ENCODE data around the gene GALNT14.

Gene GALNT14

DNA sequence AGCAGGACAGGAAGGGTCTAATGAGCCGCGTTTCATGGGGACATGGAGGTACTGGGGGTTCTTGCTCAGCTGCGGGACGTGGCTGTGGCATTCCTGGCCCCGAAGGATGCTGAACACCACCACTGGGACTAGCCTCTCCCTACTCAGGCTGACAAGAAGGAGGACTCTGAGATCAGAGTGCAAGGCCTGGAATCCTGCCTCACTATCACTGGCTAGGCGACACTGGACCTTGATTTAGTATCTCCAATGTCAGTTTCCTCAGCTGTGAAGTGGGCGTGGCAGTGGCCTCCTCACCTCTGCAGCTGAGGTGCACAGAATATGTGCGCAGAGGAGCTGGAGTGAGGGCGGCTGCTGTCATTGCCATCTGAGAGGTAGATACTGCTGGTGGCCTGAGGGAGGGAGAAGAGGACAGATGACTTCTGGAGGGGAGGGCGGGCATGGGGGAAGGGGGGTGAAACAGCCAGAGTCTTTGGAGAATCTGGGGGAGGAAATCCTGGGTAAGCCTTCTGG lies 173.2 kb downstream of the GALNT14 start:
- no peak for TF ChIP-seq BACH2 (CRISPR knock-in tag; IDR thresholded peaks at IDR 0.05; ENCODE audit: borderline replicate concordance)
- TF ChIP-seq, protein P1, sequence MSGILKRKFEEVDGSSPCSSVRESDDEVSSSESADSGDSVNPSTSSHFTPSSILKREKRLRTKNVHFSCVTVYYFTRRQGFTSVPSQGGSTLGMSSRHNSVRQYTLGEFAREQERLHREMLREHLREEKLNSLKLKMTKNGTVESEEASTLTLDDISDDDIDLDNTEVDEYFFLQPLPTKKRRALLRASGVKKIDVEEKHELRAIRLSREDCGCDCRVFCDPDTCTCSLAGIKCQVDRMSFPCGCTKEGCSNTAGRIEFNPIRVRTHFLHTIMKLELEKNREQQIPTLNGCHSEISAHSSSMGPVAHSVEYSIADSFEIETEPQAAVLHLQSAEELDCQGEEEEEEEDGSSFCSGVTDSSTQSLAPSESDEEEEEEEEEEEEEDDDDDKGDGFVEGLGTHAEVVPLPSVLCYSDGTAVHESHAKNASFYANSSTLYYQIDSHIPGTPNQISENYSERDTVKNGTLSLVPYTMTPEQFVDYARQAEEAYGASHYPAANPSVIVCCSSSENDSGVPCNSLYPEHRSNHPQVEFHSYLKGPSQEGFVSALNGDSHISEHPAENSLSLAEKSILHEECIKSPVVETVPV (CRISPR knock-in tag; IDR thresholded peaks at IDR 0.05): no peak
- TF ChIP-seq, protein P2, sequence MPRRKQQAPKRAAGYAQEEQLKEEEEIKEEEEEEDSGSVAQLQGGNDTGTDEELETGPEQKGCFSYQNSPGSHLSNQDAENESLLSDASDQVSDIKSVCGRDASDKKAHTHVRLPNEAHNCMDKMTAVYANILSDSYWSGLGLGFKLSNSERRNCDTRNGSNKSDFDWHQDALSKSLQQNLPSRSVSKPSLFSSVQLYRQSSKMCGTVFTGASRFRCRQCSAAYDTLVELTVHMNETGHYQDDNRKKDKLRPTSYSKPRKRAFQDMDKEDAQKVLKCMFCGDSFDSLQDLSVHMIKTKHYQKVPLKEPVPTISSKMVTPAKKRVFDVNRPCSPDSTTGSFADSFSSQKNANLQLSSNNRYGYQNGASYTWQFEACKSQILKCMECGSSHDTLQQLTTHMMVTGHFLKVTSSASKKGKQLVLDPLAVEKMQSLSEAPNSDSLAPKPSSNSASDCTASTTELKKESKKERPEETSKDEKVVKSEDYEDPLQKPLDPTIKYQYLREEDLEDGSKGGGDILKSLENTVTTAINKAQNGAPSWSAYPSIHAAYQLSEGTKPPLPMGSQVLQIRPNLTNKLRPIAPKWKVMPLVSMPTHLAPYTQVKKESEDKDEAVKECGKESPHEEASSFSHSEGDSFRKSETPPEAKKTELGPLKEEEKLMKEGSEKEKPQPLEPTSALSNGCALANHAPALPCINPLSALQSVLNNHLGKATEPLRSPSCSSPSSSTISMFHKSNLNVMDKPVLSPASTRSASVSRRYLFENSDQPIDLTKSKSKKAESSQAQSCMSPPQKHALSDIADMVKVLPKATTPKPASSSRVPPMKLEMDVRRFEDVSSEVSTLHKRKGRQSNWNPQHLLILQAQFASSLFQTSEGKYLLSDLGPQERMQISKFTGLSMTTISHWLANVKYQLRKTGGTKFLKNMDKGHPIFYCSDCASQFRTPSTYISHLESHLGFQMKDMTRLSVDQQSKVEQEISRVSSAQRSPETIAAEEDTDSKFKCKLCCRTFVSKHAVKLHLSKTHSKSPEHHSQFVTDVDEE (CRISPR knock-in tag; IDR thresholded peaks at IDR 0.05): no peak
- TF ChIP-seq, protein P3, sequence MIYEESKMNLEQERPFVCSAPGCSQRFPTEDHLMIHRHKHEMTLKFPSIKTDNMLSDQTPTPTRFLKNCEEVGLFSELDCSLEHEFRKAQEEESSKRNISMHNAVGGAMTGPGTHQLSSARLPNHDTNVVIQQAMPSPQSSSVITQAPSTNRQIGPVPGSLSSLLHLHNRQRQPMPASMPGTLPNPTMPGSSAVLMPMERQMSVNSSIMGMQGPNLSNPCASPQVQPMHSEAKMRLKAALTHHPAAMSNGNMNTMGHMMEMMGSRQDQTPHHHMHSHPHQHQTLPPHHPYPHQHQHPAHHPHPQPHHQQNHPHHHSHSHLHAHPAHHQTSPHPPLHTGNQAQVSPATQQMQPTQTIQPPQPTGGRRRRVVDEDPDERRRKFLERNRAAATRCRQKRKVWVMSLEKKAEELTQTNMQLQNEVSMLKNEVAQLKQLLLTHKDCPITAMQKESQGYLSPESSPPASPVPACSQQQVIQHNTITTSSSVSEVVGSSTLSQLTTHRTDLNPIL (CRISPR knock-in tag; IDR thresholded peaks at IDR 0.05; ENCODE audit: low read depth): no peak
- no peak for TF ChIP-seq PPARA (CRISPR knock-in tag; IDR thresholded peaks at IDR 0.05; ENCODE audit: borderline replicate concordance)
- no peak for TF ChIP-seq ARNTL (CRISPR knock-in tag; IDR thresholded peaks at IDR 0.05; ENCODE audit: borderline replicate concordance, low read depth)
- no peak for TF ChIP-seq ZC3H10 (CRISPR knock-in tag; IDR thresholded peaks at IDR 0.05)
- TF ChIP-seq TOX (CRISPR knock-in tag; IDR thresholded peaks at IDR 0.05; ENCODE audit: borderline replicate concordance): no peak
- no peak for TF ChIP-seq OSR1 (CRISPR knock-in tag; IDR thresholded peaks at IDR 0.05)
- TF ChIP-seq, protein P4, sequence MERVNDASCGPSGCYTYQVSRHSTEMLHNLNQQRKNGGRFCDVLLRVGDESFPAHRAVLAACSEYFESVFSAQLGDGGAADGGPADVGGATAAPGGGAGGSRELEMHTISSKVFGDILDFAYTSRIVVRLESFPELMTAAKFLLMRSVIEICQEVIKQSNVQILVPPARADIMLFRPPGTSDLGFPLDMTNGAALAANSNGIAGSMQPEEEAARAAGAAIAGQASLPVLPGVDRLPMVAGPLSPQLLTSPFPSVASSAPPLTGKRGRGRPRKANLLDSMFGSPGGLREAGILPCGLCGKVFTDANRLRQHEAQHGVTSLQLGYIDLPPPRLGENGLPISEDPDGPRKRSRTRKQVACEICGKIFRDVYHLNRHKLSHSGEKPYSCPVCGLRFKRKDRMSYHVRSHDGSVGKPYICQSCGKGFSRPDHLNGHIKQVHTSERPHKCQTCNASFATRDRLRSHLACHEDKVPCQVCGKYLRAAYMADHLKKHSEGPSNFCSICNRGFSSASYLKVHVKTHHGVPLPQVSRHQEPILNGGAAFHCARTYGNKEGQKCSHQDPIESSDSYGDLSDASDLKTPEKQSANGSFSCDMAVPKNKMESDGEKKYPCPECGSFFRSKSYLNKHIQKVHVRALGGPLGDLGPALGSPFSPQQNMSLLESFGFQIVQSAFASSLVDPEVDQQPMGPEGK (CRISPR knock-in tag; IDR thresholded peaks at IDR 0.05; ENCODE audit: borderline replicate concordance): no peak
- TF ChIP-seq ZFP3 (CRISPR knock-in tag; IDR thresholded peaks at IDR 0.05): no peak
- TF ChIP-seq CSDC2 (CRISPR knock-in tag; IDR thresholded peaks at IDR 0.05): no peak
- no peak for TF ChIP-seq ZNF70 (CRISPR knock-in tag; IDR thresholded peaks at IDR 0.05)
- TF ChIP-seq GLIS3 (CRISPR knock-in tag; IDR thresholded peaks at IDR 0.05): no peak
- no peak for TF ChIP-seq ISL1 (CRISPR knock-in tag; IDR thresholded peaks at IDR 0.05)
- no peak for TF ChIP-seq ZFP30 (CRISPR knock-in tag; IDR thresholded peaks at IDR 0.05)
- no peak for TF ChIP-seq RARB (CRISPR knock-in tag; IDR thresholded peaks at IDR 0.05)
- TF ChIP-seq SNAI2 (CRISPR knock-in tag; IDR thresholded peaks at IDR 0.05): no peak
- no peak for ATAC-seq

DNA sequence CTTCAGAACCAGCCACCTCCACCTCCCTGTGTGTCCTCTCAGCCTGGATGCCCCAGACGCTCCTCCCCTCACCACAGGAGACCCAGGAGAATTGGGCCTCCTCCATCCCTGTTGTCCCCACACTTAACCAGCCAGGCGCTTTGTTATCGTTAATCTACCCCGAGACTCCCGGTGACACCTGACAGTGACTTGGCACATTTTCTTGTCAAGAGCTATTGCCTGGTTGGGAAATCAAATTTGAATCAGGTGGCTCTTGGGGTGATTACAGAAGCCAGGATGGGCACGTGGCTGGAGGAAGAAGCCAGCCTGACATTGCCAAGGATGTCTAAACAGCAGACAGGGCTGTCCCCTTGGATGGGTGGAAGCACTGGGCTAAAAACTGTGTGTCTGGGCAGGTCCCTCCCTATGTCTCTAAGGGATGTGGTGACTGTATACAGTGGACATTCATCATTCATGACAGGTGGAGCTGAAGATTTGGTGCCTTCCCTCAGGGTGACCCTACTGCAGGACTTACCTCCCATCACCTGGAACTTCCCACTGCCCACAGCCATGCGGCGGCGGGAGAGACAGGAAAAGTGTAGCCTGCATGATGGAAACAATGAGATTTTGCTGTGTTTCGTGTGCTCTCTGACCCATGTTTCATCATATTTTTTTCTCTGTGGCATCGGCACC lies 173.8 kb downstream of the GALNT14 start:
- no peak for TF ChIP-seq ZFP3 (CRISPR knock-in tag; IDR thresholded peaks at IDR 0.05)
- TF ChIP-seq ZC3H10 (CRISPR knock-in tag; IDR thresholded peaks at IDR 0.05): no peak
- TF ChIP-seq, protein P5, sequence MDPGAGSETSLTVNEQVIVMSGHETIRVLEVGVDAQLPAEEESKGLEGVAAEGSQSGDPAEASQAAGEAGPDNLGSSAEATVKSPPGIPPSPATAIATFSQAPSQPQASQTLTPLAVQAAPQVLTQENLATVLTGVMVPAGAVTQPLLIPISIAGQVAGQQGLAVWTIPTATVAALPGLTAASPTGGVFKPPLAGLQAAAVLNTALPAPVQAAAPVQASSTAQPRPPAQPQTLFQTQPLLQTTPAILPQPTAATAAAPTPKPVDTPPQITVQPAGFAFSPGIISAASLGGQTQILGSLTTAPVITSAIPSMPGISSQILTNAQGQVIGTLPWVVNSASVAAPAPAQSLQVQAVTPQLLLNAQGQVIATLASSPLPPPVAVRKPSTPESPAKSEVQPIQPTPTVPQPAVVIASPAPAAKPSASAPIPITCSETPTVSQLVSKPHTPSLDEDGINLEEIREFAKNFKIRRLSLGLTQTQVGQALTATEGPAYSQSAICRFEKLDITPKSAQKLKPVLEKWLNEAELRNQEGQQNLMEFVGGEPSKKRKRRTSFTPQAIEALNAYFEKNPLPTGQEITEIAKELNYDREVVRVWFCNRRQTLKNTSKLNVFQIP (CRISPR knock-in tag; IDR thresholded peaks at IDR 0.05; ENCODE audit: borderline replicate concordance, low read depth): no peak
- TF ChIP-seq, protein P4 (CRISPR knock-in tag; IDR thresholded peaks at IDR 0.05; ENCODE audit: borderline replicate concordance): no peak
- no peak for TF ChIP-seq ESRRG (CRISPR knock-in tag; IDR thresholded peaks at IDR 0.05)
- TF ChIP-seq SNAI2 (CRISPR knock-in tag; IDR thresholded peaks at IDR 0.05): no peak
- no peak for TF ChIP-seq ZNF70 (CRISPR knock-in tag; IDR thresholded peaks at IDR 0.05)
- no peak for TF ChIP-seq PPARA (CRISPR knock-in tag; IDR thresholded peaks at IDR 0.05; ENCODE audit: borderline replicate concordance)

More for the DNA sequence above, 173.8 kb downstream of the GALNT14 start:
- no peak for ATAC-seq
